Activated CD4-positive, alpha-beta T cell treated with anti-CD3 and anti-CD28 coated beads, Interleukin-2, amount 50 U/mL, for 16 hours (primary cell): ENCODE results near the gene MAPK8.

ENCODE experiments used
- DNase-seq: peaks from one replicate; pipeline ENCODE4 v3.0.0-alpha.2; 2020

MAPK8 gene

GRCh38 chr10:48451969-48452878, 145.7 kb downstream of the MAPK8 start:
- DNase-seq: no peak

- DNase-seq: no peak
These were observed 146.5 kb downstream of the MAPK8 start for GRCh38 chr10:48452879-48453412.

- DNase-seq: no peak
These were observed 147.2 kb downstream of the MAPK8 start for GRCh38 chr10:48453451-48454301.

- no peak for DNase-seq
These were observed 148.0 kb downstream of the MAPK8 start for GRCh38 chr10:48454302-48455054.

GRCh38 chr10:48455055-48455391, 148.5 kb downstream of the MAPK8 start:
- no peak for DNase-seq

- no peak for DNase-seq
These were observed 149.1 kb downstream of the MAPK8 start for GRCh38 chr10:48455392-48456151.

GRCh38 chr10:48456361-48456804, 149.9 kb downstream of the MAPK8 start:
- no peak for DNase-seq

GRCh38 chr10:48456808-48457761, 150.6 kb downstream of the MAPK8 start:
- DNase-seq: no peak

GRCh38 chr10:48457949-48458661, 151.6 kb downstream of the MAPK8 start:
- no peak for DNase-seq

GRCh38 chr10:48458662-48459048, 152.2 kb downstream of the MAPK8 start:
- DNase-seq: no peak

GRCh38 chr10:48459270-48460150, 153.0 kb downstream of the MAPK8 start:
- DNase-seq: no peak

- DNase-seq: no peak
These were observed 153.7 kb downstream of the MAPK8 start for GRCh38 chr10:48460182-48460581.

- DNase-seq: no peak
These were observed 155.4 kb downstream of the MAPK8 start for GRCh38 chr10:48461623-48462481.

- DNase-seq: no peak
These were observed 156.1 kb downstream of the MAPK8 start for GRCh38 chr10:48462482-48463020.

GRCh38 chr10:48463318-48464003, 157.0 kb downstream of the MAPK8 start:
- DNase-seq: no peak

- no peak for DNase-seq
These were observed 157.8 kb downstream of the MAPK8 start for GRCh38 chr10:48464121-48464870.
